Measurements from ENCODE around the gene TM9SF1. TPM values are rescaled to one million over a fixed set of nuclear protein-coding genes. Genes with fewer than 3 reads are reported as not detected.

The TM9SF1 gene
- total and polyA plus RNA-seq, 10 of the 15 experiments (the other 5 are each of a cell fraction or from before 2014, with no cell fraction given) = 7.2 to 39.2 (median 17.6) TPM

DNA sequence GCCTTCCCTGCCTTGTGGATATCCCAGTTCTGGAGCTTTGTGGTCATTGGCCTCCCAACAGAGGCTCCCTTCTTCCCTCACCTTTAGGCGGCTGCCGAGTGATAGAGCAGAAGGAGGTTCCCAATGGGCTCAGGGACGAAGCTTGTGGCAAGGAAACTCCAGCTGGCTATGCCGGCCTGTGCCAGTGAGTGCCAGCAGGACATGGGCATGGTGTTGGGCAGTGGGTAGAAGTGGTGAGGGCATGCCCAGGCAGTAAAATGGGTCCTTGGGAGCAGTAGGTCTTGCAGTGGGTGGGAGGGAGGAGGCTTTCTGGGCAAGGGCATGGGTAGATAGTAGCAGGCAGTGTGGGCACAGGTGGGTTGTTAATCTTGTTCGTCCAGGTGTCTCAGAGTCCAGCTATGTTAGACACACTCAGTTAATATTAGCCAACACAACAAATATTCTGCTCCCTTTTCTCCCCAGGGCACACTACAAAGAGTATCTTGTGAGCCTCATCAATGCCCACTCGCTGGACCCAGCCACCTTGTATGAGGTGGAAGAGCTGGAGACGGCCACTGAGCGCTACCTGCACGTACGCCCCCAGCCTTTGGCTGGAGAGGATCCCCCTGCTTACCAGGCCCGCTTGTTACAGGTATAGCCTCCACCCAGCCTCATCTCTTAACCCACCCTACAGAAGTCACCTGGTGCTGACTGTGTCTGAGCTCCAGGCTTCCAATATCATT is 35.3 kb downstream of the TM9SF1 start:
- ChIA-PET POLR2A (interaction anchor here (0.6 to 4.8 kb wide), 16 partner anchors 9 to 499 kb away, joined by 3 to 99 read pairs (median 18); partner anchors contain the start of genes DCAF11, EMC9, IPO4 and MDP1), RAD21 (ENCODE audit: unreplicated experiment) (interaction anchor here (0.7 to 4.5 kb wide), 17 partner anchors 13 to 148 kb away, joined by 3 to 60 read pairs (median 12); partner anchors contain the start of genes CIDEB, DCAF11, EMC9 and IPO4), CTCF (interaction anchor here (0.8 to 4.2 kb wide), 21 partner anchors 10 to 528 kb away, joined by 3 to 63 read pairs (median 8); partner anchors contain the start of genes CARMIL3, CHMP4A, CIDEB and DCAF11), SMC1A (ENCODE audit: uncharacterized antibody, unreplicated experiment) (interaction anchor here (0.7 to 4.9 kb wide), 16 partner anchors 9 to 194 kb away, joined by 3 to 54 read pairs (median 11); partner anchors contain the start of genes DCAF11, EMC9, IPO4 and NRL)
- in situ Hi-C loops (cut with MboI) = no loop called here
- Histone ChIP-seq H3K27me3 (replicated peaks in 1 of 2; ENCODE audit: control insufficient read depth in 2 of 2, insufficient read depth in 2 of 2, low read length in 1 of 2) (no peaks in the 10 kb centered on the region), H3K9ac (ENCODE audit: control insufficient read depth, insufficient read depth, low read length) (no peak overlapping the region), H3K36me3 (ENCODE audit: control insufficient read depth in 2 of 2, insufficient read depth in 2 of 2, low read length in 1 of 2) (peaks cover 39 to 45% of the 10 kb centered on the region in 2 experiments), H3K79me2 (ENCODE audit: control insufficient read depth, insufficient read depth, low read length) (peaks cover 39% of the 10 kb centered on the region), H3K4me1 (ENCODE audit: control insufficient read depth, insufficient read depth, low read length) (peaks cover 32% of the 10 kb centered on the region), H4K20me1 (ENCODE audit: control insufficient read depth, insufficient read depth) (no peaks in the 10 kb centered on the region), H2AFZ (ENCODE audit: control insufficient read depth, low read depth, low read length) (no peak overlapping the region), H3K4me2 (ENCODE audit: control insufficient read depth, insufficient read depth) (no peak overlapping the region; the same call in 1 of the 2 replicates), H3K27ac (ENCODE audit: control insufficient read depth, insufficient read depth) (peak overlapping the region; percentile 96), H3K9me3 (replicated peaks; ENCODE audit: control insufficient read depth, insufficient read depth, low read length) (no peaks in the 10 kb centered on the region), H3K4me3 (no peak overlapping the region)
- FAIRE-seq (no peak), DNase-seq (ENCODE audit: low read depth, low spot score) (no peak), ATAC-seq (no peak)
- intact Hi-C loops (cut with micrococcal nuclease; ENCODE audit: unreplicated experiment) = loop anchor here (1.0 kb wide), 1 partner anchor 53 kb away; the partner anchor contains the start of gene CHMP4A
- TF ChIP-seq ZNF24 (IDR thresholded peaks at IDR 0.05) (no peak), NKRF (conservative IDR thresholded peaks at IDR 0.05) (no peak), MLLT1 (IDR thresholded peaks at IDR 0.05) (no peak), POLR2A (IDR thresholded peaks at IDR 0.05; ENCODE audit: low read depth, low read length) (peak; percentile 41; the same call in 1 of the 2 replicates), SMAD5 (IDR thresholded peaks at IDR 0.05; ENCODE audit: low read depth) (no peak)
- 97% methylated on average over 11 of the region's 11 CpGs for WGBS (ENCODE audit: insufficient coverage, insufficient replicate concordance, low lambda C conversion rate, missing lambda C conversion rate)
- BruUV-seq (replicated peaks) = no TSS peak

Measured in GM12878 (cell line).